Upper lobe of left lung (tissue), 6 donors: Measurements from ENCODE around the gene FCAMR. TPM values are rescaled to one million over a fixed set of nuclear protein-coding genes. Genes with fewer than 3 reads are reported as not detected.

Experiments used
- ATAC-seq, 2 donors: fragments of 200-7000 bp; cut with Tn5 transposase; one replicate each; pipeline ENCODE4 v1.9.1; 2022; ENCODE audit warnings: mild to moderate bottlenecking in 2 of 2, moderate library complexity in 2 of 2; ENCODE audit not compliant: low FRiP score in 2 of 2
- DNase-seq, 2 donors: peaks; one replicate each; pipeline ENCODE4 v3.0.0-alpha.2; 2019 to 2020
- H3K27ac ChIP-seq, 4 donors: fragments of 200-600 bp; sonication (generic); one replicate each; pipeline ENCODE4 v1.5.1; 2016 to 2019
- H3K27me3 ChIP-seq, 4 donors: fragments of 200-600 bp; sonication (generic); one replicate each; pipeline ENCODE4 v1.5.1; 2017 to 2019
- H3K36me3 ChIP-seq, 4 donors: fragments of 200-600 bp; sonication (generic); one replicate each; pipeline ENCODE4 v1.5.1; 2016 to 2019
- H3K4me1 ChIP-seq, 4 donors: fragments of 200-600 bp; sonication (generic); one replicate each; pipeline ENCODE4 v1.5.1; 2018 to 2019
- H3K4me3 ChIP-seq, 4 donors: fragments of 200-600 bp; sonication (generic); one replicate each; pipeline ENCODE4 v1.5.1; 2017 to 2019; ENCODE audit warnings: mild to moderate bottlenecking in 2 of 4, moderate library complexity in 1 of 4
- H3K9me3 ChIP-seq, 4 donors: fragments of 200-600 bp; sonication (generic); one replicate each; pipeline ENCODE4 v1.5.1; 2018 to 2019
- CTCF ChIP-seq, 6 experiments: fragments of 450-650 bp in 4 of 6; fragments of 200-600 bp in 2 of 6; sonication (generic) in 2 of 6; IDR thresholded peaks; one replicate each; pipeline ENCODE4 v1.5.1; 2016 to 2019; ENCODE audit warnings: antibody characterized with exemption in 6 of 6
- EP300 ChIP-seq, 4 donors: sonication (generic); formaldehyde crosslinking; IDR thresholded peaks; one replicate each; pipeline ENCODE4 v1.5.1; 2017; ENCODE audit warnings: antibody characterized with exemption in 4 of 4, control low read depth in 2 of 4
- POLR2A ChIP-seq, 4 donors: fragments of 450-650 bp; IDR thresholded peaks; one replicate each; pipeline ENCODE4 v1.5.1; 2016 to 2017; ENCODE audit warnings: antibody characterized with exemption in 4 of 4, mild to moderate bottlenecking in 2 of 4
- POLR2AphosphoS5 ChIP-seq, 2 donors: sonication (generic); formaldehyde crosslinking; IDR thresholded peaks; one replicate each; pipeline ENCODE4 v1.5.1; 2017; ENCODE audit warnings: antibody characterized with exemption in 2 of 2
- WGBS, 2 donors: methylation state at CpG; one replicate each; pipeline ENCODE4 v1.1.5; 2017 to 2018; 5-methylcytosine and 5-hydroxymethylcytosine counted together
- total RNA-seq, 6 donors: library from RNA; depleted of rRNA in 4 of 6; stranded (reverse); fragments of >200 nt in 4 of 6; gene quantifications; one replicate each; pipeline versions ENCODE4 v1.1.0 to v1.2.1, GENCODE V29; 2016 to 2021
- donor health status: DM: no; HTN: no; CAD: no; lungs with moderate emphysema.
- donor health status: DM: no; HTN: yes; CAD: no; lungs with severe emphysema.

Gene FCAMR
- total RNA-seq, 6 donors from 2014 or later: 7.3 TPM; not detected in 5

- Histone ChIP-seq H3K4me3 (no peak overlapping the region), H3K27me3 (no peaks in the 10 kb centered on the region), H3K27ac (no peak overlapping the region), H3K4me1 (peaks cover 12 to 16% (median 14%) of the 10 kb centered on the region in 4 donors), H3K9me3 (no peaks in the 10 kb centered on the region), H3K36me3 (no peaks in the 10 kb centered on the region)
- ATAC-seq (no peak), DNase-seq (no peak)
- 94 to 95% methylated on average over 2 of the region's 2 CpGs for WGBS, 2 donors
- TF ChIP-seq POLR2AphosphoS5 (IDR thresholded peaks at IDR 0.05) (no peak), EP300 (IDR thresholded peaks at IDR 0.05) (no peak), CTCF (IDR thresholded peaks at IDR 0.05) (no peak), POLR2A (IDR thresholded peaks at IDR 0.05) (no peak)
Observed at GRCh38 chr1:206965781-206966180, 4.5 kb downstream of the FCAMR start.

GRCh38 chr1:206963740-206964139 lies 6.5 kb downstream of the FCAMR start:
- ATAC-seq: no peak
- DNase-seq: no peak
- Histone ChIP-seq H3K36me3 (no peaks in the 10 kb centered on the region), H3K4me1 (peaks cover 10 to 15% (median 13%) of the 10 kb centered on the region in 4 donors), H3K9me3 (no peaks in the 10 kb centered on the region), H3K27ac (no peak overlapping the region), H3K27me3 (no peaks in the 10 kb centered on the region), H3K4me3 (no peak overlapping the region)
- WGBS, 2 donors: 92 to 94% methylated on average over 1 of the region's 1 CpG
- TF ChIP-seq EP300 (IDR thresholded peaks at IDR 0.05) (no peak), CTCF (IDR thresholded peaks at IDR 0.05) (no peak), POLR2A (IDR thresholded peaks at IDR 0.05) (no peak), POLR2AphosphoS5 (IDR thresholded peaks at IDR 0.05) (no peak)

- no peak overlapping the region for H3K27ac ChIP-seq
- H3K9me3 ChIP-seq: no peaks in the 10 kb centered on the region
- no peaks in the 10 kb centered on the region for H3K36me3 ChIP-seq
- peaks cover 10 to 15% (median 13%) of the 10 kb centered on the region in 4 donors for H3K4me1 ChIP-seq
- H3K4me3 ChIP-seq: no peak overlapping the region
- no peak for DNase-seq
- no peak for ATAC-seq
- no peaks in the 10 kb centered on the region for H3K27me3 ChIP-seq
- no peak for TF ChIP-seq EP300 (IDR thresholded peaks at IDR 0.05)
- no peak for TF ChIP-seq CTCF (IDR thresholded peaks at IDR 0.05)
- TF ChIP-seq POLR2AphosphoS5 (IDR thresholded peaks at IDR 0.05): no peak
- no peak for TF ChIP-seq POLR2A (IDR thresholded peaks at IDR 0.05)
- 86 to 88% methylated on average over 5 of the region's 5 CpGs for WGBS, 2 donors
Observed at GRCh38 chr1:206963119-206963712, 7.0 kb downstream of the FCAMR start.

- H3K27ac ChIP-seq: no peak overlapping the region
- no peaks in the 10 kb centered on the region for H3K36me3 ChIP-seq
- DNase-seq (no peak), ATAC-seq (peak in 1 of 2 donors; percentile 25)
- WGBS, 2 donors: 84 to 85% methylated on average over 3 to 7 of the region's 7 CpGs
- TF ChIP-seq CTCF (IDR thresholded peaks at IDR 0.05) (no peak), POLR2AphosphoS5 (IDR thresholded peaks at IDR 0.05) (no peak), EP300 (IDR thresholded peaks at IDR 0.05) (no peak), POLR2A (IDR thresholded peaks at IDR 0.05) (no peak)
- H3K4me3 ChIP-seq: no peak overlapping the region
- H3K9me3 ChIP-seq: no peaks in the 10 kb centered on the region
- no peaks in the 10 kb centered on the region for H3K27me3 ChIP-seq
- peaks cover 4 to 13% (median 5%) of the 10 kb centered on the region in 4 donors for H3K4me1 ChIP-seq
Observed at GRCh38 chr1:206962272-206962671, 8.0 kb downstream of the FCAMR start.

- TF ChIP-seq POLR2A (IDR thresholded peaks at IDR 0.05): no peak
- TF ChIP-seq CTCF (IDR thresholded peaks at IDR 0.05): no peak
- no peak for TF ChIP-seq EP300 (IDR thresholded peaks at IDR 0.05)
- no peak for TF ChIP-seq POLR2AphosphoS5 (IDR thresholded peaks at IDR 0.05)
- no peak for DNase-seq
- ATAC-seq: no peak
- Histone ChIP-seq H3K9me3 (no peaks in the 10 kb centered on the region), H3K27ac (no peak overlapping the region), H3K36me3 (no peaks in the 10 kb centered on the region), H3K4me3 (no peak overlapping the region), H3K4me1 (peaks cover 0 to 7% (median 0%) of the 10 kb centered on the region in 4 donors), H3K27me3 (no peaks in the 10 kb centered on the region)
- WGBS, 2 donors: 77 to 88% methylated on average over 3 of the region's 3 CpGs
Observed at GRCh38 chr1:206961668-206962067, 8.6 kb downstream of the FCAMR start.
